Vagina (tissue), 2 donors: ENCODE results near the gene LMNTD2.

Experiments
- POLR2A ChIP-seq, 2 donors: fragments of 450-650 bp; IDR thresholded peaks; one replicate each; pipeline ENCODE4 v1.6.1; 2017; ENCODE audit warnings: antibody characterized with exemption in 2 of 2, mild to moderate bottlenecking in 2 of 2, moderate library complexity in 2 of 2
- POLR2AphosphoS5 ChIP-seq, 2 donors: sonication (generic); formaldehyde crosslinking; IDR thresholded peaks; one replicate each; pipeline ENCODE4 v1.9.0; 2017; ENCODE audit warnings: antibody characterized with exemption in 2 of 2, mild to moderate bottlenecking in 2 of 2, low read depth in 1 of 2; ENCODE audit not compliant: insufficient read depth in 1 of 2
- TF ChIP-seq, protein P1 (sequence below), 3 experiments: fragments of 450-650 bp in 2 of 3; fragments of 200-600 bp in 1 of 3; sonication (generic) in 1 of 3; IDR thresholded peaks; one replicate each; pipeline ENCODE4 v1.5.1; 2017 to 2019; ENCODE audit warnings: antibody characterized with exemption in 3 of 3, mild to moderate bottlenecking in 2 of 3, moderate library complexity in 2 of 3

DNA sequence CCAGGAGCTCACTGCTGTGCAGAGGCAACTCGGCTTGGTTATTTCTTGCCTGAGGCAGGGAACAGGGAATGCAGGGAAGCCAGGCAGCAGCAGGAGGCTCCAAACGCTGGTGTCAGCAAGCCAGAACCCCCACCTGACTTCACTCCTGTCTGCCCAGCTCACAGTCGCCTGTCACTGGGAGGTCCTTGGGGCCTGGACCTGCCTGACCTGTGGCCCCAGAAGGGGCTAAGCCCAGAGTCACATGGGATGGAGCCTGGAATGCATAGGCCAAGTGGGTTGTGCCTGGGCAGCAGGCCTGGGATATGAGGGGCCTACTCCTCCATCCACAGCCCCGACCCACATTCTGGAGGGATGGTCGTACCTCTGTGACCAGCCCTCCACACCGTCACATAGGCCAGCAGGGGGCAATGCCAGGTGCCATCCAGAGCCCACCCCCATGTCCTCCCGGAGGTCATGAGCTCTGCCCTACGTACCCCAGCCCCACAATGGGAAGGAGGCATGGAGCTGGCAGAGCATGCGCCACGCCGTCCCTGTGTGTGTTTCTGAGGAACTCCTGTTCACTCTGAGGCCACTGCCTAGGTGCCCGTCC lies 5.5 kb upstream of the LMNTD2 start:
- TF ChIP-seq, protein P1, sequence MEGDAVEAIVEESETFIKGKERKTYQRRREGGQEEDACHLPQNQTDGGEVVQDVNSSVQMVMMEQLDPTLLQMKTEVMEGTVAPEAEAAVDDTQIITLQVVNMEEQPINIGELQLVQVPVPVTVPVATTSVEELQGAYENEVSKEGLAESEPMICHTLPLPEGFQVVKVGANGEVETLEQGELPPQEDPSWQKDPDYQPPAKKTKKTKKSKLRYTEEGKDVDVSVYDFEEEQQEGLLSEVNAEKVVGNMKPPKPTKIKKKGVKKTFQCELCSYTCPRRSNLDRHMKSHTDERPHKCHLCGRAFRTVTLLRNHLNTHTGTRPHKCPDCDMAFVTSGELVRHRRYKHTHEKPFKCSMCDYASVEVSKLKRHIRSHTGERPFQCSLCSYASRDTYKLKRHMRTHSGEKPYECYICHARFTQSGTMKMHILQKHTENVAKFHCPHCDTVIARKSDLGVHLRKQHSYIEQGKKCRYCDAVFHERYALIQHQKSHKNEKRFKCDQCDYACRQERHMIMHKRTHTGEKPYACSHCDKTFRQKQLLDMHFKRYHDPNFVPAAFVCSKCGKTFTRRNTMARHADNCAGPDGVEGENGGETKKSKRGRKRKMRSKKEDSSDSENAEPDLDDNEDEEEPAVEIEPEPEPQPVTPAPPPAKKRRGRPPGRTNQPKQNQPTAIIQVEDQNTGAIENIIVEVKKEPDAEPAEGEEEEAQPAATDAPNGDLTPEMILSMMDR (IDR thresholded peaks at IDR 0.05), result no peak
- TF ChIP-seq POLR2A (IDR thresholded peaks at IDR 0.05) (no peak), POLR2AphosphoS5 (IDR thresholded peaks at IDR 0.05; ENCODE audit: insufficient read depth in 1 of 2, low read depth in 1 of 2) (no peak)
